ENCODE measurements around the gene SNX20.

GRCh38 chr16:50640391-50640790 lies 40.7 kb downstream of the SNX20 start:
- TF ChIP-seq EZH2phosphoT487 (IDR thresholded peaks at IDR 0.05; ENCODE audit: unreplicated experiment) (no peak), POLR2AphosphoS5 (IDR thresholded peaks at IDR 0.05; ENCODE audit: low read depth) (no peak), NANOG (IDR thresholded peaks at IDR 0.05; ENCODE audit: borderline replicate concordance) (no peak), EZH2 (IDR thresholded peaks at IDR 0.05; ENCODE audit: low read depth, unreplicated experiment) (no peak), CREB1 (CRISPR knock-in tag; IDR thresholded peaks at IDR 0.05; ENCODE audit: low read depth) (no peak), REST (IDR thresholded peaks at IDR 0.05; ENCODE audit: unreplicated experiment) (no peak), ZNF331 (CRISPR knock-in tag; IDR thresholded peaks at IDR 0.05; ENCODE audit: low read depth) (no peak), STAT1 (IDR thresholded peaks at IDR 0.05; ENCODE audit: unreplicated experiment) (no peak), JUNB (IDR thresholded peaks at IDR 0.05; ENCODE audit: unreplicated experiment) (no peak)
- TF ChIP-seq, protein P1, sequence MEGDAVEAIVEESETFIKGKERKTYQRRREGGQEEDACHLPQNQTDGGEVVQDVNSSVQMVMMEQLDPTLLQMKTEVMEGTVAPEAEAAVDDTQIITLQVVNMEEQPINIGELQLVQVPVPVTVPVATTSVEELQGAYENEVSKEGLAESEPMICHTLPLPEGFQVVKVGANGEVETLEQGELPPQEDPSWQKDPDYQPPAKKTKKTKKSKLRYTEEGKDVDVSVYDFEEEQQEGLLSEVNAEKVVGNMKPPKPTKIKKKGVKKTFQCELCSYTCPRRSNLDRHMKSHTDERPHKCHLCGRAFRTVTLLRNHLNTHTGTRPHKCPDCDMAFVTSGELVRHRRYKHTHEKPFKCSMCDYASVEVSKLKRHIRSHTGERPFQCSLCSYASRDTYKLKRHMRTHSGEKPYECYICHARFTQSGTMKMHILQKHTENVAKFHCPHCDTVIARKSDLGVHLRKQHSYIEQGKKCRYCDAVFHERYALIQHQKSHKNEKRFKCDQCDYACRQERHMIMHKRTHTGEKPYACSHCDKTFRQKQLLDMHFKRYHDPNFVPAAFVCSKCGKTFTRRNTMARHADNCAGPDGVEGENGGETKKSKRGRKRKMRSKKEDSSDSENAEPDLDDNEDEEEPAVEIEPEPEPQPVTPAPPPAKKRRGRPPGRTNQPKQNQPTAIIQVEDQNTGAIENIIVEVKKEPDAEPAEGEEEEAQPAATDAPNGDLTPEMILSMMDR (conservative IDR thresholded peaks at IDR 0.05; ENCODE audit: low read depth in 2 of 2), result no peak
- TF ChIP-seq, protein P2, sequence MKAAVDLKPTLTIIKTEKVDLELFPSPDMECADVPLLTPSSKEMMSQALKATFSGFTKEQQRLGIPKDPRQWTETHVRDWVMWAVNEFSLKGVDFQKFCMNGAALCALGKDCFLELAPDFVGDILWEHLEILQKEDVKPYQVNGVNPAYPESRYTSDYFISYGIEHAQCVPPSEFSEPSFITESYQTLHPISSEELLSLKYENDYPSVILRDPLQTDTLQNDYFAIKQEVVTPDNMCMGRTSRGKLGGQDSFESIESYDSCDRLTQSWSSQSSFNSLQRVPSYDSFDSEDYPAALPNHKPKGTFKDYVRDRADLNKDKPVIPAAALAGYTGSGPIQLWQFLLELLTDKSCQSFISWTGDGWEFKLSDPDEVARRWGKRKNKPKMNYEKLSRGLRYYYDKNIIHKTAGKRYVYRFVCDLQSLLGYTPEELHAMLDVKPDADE (IDR thresholded peaks at IDR 0.05), result no peak

Measured in GM23338 (cell line).